HG03520 (cell line): Measurements from ENCODE around the gene ARHGAP6.
"Not testable (repeated sequence)": the region's sequence is repeated elsewhere in the genome, so short reads cannot be mapped to it uniquely, and the experiment has no call there.

Experiments used
- ATAC-seq: cut with Tn5 transposase; IDR thresholded peaks from one replicate; pipeline ENCODE4 v1.9.1; 2021; ENCODE audit warnings: mild to moderate bottlenecking, moderate library complexity; ENCODE audit not compliant: unreplicated experiment

ARHGAP6 gene

DNA sequence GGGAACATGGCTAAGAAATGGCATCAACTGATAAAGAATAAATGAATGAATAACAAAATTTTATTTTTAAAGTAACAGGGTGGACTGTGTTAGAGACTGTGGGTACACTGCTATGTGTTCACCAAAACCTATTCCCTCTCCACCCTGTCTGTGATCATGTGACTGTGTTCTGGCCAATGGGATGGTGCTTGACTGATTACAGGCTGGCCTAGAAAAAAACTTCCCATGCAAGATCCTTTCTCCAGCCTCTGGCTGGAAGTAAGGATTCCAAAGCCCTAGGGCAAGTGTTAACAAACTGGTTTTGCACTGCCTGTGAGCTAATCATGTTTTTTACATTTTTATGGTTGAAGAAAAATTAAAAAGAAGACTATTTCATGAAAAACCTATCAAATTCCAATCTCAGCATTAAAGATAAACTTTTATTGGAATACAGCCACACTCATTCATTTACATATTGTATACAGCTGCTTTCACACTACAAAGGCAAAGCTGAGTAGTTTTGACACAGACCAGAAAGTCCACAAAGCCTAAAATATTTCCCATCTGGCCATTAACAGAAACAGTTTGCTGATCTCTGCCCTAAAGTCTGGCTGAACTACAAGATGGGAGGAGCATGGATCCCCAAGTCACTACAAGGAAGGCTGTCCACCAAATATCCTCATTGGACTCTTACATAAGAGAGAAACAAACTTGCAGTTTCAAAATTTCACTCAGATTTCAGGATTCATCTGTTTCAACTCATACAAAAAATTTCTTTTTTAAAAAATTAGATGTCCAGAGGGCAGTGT is 133.2 kb downstream of the ARHGAP6 start:
- no peak for ATAC-seq

DNA sequence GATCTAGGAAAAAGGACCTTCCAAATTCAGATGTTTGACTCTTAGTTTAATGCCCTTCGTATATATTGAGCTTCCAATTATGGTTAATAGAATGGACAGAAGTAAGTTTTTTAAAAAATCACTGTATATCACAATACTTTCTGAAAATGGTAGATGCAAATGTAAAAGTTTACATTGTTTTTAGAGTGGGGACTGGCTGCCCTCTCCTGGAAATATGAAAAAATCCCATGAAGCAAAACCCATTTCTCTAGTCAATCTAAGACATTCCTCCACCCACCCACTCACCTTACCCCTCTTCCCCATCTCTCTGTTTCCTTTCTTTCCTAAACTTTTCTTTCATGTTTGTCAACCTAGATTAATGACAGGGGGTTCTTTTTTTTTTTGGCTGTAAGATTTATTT is 134.5 kb downstream of the ARHGAP6 start:
- ATAC-seq, result no peak

DNA sequence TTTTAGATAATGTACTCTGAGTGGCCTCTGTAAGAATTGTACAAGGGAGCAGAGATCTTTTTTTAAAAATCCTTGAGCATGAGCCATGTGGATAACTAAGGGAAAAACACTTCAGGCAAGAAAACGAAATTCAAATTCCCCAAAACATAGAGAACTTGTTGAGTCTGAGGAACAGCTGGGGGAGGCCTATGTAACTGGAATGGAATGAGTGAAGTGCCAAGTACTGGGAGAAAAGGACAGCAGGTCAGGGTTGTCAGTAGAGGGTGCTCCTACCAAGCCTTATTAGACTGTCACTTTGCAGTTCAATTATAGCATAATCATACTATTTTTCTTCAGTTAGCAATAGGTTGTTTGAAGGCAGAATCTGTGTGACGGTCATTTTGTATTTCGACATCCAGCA is 135.1 kb downstream of the ARHGAP6 start:
- no peak for ATAC-seq

DNA sequence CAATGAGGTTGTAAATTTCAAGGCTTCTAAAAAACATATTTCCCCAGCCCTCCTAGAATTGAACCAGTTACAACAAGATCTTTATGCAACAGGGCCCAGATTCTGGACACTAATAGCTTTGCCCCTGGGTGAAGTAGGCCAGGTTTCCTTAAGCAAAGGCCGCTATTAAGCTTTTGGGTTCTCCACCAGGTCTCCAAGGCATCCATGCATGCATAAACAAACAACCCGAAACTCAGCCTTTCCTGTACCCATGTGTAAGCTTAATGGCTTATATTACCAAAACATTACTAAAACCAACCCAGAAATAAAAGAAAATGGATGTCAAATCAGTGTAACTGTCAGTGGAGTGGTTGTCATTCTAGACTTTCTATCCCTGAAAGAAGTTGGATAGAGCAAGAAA is 137.1 kb downstream of the ARHGAP6 start:
- no peak for ATAC-seq

DNA sequence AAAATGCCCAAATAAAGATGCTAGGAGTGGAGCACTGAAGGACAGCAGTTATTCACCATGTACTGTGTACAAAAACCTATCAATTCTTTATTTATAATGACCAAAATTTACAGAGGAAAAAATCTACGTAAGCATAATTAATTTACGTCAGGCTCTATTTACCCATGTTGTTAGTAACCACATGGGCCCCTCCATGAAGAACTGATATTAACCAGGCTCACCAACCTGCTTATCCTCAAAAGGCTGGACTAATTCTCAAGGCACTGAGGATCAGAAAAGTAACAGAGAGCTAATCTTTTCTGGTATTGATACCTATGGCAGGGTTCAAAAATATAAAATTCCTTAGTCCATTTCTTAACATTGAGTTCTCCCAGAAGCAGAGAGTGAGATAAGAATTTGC is 140.0 kb downstream of the ARHGAP6 start:
- no peak for ATAC-seq

DNA sequence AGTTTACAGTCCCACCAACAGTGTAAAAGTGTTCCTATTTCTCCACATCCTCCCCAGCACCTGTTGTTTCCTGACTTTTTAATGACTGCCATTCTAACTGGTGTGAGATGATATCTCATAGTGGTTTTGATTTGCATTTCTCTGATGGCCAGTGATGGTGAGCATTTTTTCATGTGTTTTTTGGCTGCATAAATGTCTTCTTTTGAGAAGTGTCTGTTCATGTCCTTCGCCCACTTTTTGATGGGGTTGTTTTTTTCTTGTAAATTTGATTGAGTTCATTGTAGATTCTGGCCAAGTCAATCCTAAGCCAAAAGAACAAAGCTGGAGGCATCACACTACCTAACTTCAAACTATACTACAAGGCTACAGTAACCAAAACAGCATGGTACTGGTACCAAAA is 146.5 kb downstream of the ARHGAP6 start:
- ATAC-seq, result not testable (repeated sequence)

DNA sequence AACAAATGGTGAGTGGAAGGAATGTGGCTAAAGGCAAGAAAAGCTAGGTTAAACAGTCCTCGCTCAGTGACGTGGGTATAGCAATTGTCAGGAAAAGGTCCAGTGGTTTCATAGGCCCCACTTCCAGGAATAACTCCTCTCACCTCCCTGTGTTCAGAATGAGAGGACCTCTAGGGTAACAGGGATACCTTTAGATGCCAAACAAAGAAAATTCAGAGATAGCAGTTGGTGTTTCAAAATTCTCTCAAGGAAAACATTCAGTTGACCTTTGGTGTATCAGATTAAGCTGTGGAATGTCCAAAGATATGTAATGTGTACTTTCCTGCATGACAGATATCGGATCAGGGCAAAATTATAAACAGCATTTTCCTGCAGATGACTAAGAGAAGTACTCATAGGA is 155.9 kb downstream of the ARHGAP6 start:
- no peak for ATAC-seq

DNA sequence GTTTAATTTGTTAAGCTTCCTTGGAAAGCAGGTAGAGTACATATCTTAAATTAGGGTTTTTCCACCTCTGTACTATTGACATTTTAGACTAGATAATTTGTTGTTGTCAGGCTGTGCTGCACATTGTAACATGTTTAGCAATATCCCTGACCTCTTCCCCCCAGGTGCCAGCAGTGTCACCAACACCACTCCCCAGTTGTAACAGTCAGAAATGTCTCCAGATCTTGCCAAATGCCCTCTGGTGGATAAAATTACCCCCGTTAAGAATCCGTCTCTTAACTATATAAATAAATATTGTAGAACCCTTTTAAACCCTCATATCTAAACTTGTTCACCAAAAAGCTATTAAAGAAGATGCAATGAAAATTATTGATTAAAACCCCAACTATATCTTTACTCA is 161.5 kb downstream of the ARHGAP6 start:
- ATAC-seq, result no peak

DNA sequence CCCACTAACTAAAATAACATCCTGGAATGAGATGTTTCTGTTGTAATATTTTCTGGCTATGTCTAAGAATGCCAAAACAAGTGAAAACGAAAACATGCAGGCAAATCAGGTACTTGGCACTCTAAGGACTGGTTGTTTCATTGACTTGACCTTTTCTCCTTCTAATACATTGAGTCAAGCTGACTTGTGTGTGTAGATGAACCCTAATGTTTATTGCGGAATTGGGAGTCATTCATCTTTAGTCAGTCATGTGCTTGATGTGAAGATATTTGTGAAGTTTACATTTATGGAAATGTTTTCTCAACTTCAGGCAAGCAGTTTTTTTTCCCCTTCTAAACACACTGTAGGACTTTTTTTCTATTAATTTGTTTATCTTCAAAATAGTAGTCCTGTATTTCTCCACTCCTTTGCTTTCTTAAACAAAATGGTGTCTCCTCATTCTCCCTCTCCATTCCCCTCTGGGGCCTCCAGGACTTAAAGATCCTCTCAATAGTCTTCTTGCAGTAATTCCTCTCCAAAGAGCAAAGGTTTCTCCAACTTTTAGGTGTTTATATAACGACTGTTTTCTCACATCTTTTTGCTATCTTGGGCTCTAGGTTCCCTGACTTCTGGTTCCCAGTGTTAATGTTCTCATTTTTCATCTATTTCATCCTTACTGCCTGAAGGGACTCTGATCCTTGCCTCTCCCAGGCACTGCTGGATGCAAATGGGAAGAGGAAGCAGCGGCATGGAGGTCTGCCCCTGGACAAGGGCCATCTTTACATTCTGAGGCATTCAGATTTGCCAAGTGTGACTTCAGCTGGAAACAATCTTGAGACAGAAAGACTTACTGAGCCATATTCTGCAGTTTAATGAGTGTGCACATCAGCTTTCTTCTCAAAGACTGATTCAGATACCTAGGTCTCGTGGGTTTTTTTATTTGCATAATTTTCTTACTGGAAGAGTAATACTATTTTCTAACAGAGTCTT is 166.4 kb downstream of the ARHGAP6 start:
- ATAC-seq, result no peak

DNA sequence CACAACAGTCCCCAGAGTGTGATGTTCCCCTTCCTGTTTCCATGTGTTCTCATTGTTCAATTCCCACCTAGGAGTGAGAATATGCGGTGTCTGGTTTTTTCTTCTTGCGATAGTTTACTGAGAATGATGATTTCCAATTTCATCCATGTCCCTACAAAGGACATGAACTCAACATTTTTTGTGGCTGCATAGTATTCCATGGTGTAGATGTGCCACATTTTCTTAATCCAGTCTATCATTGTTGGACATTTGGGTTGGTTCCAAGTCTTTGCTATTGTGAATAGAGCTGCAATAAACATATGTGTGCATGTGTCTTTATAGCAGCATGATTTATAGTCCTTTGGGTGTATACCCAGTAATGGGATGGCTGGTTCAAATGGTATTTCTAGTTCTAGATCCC is 174.3 kb downstream of the ARHGAP6 start:
- ATAC-seq, result not testable (repeated sequence)

DNA sequence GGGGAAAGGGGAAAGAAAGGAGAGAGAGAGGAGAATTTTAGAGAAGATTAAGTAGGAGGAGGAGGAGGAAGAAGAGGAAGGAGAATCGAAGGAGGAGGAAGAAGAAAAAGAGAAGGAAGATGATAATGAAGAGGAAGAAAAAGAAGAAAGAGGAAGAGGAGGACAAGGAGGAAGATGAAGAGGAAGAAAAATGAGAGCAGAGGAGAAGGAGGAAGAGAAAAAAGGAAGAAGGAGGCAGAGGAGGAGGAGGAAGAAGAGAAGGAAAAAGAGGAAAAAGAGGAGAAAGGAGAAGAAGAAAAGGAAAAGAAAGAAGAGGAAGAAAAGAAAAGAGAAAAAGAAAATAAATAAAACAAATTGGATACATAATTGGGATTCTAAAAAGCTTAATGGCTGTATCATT is 181.4 kb downstream of the ARHGAP6 start:
- no peak for ATAC-seq

DNA sequence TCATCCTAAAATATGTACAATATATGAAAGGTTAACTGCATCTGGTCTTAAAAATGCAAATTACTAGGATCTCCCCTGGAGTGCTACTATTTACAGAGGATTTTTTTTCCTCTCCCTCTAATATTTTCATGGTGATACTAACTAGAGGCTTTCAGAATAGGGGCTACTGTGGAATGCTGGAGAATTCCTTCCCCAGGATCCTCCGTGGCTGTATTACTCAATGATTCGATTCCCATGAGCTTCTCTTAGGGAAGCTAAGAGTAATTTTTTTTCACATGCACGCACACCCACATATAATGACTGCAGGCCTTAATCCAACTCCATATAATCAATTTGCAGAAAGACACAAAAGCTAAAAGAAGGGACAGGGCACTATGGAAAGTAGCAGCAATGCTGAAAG is 184.7 kb downstream of the ARHGAP6 start:
- ATAC-seq, result no peak

DNA sequence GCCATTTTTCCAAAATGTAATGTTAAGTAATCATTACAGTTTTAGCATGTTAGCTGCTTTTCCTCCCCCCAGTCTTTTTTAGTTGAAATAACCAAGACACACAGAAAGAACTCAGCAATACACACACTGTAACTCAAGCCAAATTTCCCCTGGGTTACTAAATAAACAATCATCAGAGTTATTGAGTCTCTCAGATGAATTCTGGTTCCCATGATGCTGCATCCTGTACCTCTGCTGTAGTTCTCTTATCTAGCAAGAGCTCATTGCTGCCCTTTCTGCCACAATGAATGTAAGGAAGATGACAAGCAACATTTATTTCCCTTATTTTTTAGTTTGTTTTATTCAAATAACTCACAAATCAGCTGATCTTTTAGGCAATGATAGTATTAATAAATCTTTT is 185.1 kb downstream of the ARHGAP6 start:
- no peak for ATAC-seq

DNA sequence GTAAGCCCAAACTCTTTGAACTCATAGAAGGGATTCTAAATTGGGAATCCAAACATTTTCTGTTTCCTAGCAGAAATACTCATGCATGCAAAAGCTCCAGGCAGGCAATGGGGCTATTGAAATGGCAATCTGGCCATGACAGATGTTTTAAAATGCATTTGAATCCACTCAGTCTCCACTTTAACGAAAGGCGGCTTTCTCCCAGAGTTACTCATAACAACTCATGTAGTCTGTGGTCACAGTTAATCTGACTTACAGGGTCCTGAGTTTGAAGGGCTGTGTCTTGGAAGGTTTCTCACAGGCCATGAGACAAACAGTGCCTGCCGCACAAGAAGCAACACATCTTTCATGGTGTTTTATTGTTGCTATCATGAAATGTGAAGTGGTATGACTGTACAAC is 186.8 kb downstream of the ARHGAP6 start:
- ATAC-seq, result no peak

DNA sequence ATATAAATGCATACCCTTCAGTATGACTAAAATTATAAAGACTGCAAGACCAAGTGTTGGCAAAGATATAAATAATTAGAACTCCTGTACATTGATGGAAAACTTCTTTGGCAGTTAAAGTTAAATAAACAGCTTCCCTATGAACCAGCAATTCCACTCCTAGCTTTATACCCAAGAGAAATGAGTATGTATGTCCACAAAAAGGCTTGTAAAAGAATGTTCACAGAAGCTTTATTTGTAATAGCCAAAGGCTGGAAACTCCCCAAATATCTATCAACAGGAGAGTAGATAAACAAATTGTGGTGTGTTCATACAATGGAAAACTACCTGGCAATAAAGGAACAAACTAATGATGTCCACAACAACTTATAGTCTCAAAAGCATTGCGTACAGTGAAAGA is 187.7 kb downstream of the ARHGAP6 start:
- no peak for ATAC-seq

DNA sequence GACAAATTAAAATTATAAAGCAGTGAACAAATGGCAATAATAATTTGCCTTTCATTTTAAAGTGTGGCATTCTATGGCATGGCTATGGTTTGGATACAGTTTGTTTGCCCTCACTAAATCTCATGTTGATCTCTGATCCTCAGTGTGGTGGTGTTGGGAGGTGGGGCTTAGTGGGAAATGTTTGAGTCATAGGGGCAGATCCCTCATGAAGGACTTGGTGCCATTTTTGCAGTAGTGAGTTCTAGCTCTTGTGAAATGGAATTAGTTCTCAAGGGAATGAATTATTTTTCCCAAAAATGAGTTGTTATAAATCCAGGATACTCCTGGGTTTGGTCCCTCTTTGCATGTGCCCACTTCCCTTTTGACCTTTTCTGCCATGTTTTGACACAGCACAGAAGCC is 191.1 kb downstream of the ARHGAP6 start:
- ATAC-seq, result no peak

DNA sequence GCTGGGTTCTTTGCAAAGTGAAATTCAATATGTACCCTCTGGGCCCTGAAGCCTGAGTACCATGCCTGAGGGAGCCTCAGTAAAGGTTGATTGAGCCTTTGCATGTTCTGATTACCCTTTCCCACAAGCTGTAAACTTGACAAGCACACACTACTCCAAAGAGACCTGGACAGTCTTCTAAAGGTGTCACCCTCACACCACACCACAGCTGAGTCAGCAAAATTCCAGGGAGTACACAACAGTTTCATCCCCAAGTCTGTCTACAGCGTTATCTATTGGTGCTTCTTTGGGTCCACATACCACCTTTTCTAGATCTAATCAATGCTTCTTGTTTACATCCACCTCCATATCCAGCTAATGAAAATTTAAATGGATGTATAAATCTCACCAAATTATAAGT is 191.7 kb downstream of the ARHGAP6 start:
- ATAC-seq, result no peak

DNA sequence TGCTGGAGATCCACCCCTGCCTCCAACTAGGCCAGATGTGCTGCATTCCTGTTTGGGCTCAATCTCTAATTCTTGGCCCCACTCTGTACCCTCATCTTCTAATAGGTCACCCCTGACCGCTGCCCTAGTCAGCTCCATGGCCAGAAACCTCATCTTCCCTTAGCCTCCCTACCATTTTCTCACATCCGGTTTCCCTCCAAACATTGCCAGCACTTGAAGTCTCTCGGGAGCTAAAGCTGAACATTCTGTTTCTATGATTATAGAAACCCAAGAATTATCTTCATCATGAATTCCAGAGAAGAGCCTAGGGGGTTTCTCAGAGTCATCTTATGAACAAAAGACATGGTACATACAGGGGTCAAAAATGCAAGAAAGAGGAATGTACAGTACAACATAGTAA is 192.8 kb downstream of the ARHGAP6 start:
- no peak for ATAC-seq

DNA sequence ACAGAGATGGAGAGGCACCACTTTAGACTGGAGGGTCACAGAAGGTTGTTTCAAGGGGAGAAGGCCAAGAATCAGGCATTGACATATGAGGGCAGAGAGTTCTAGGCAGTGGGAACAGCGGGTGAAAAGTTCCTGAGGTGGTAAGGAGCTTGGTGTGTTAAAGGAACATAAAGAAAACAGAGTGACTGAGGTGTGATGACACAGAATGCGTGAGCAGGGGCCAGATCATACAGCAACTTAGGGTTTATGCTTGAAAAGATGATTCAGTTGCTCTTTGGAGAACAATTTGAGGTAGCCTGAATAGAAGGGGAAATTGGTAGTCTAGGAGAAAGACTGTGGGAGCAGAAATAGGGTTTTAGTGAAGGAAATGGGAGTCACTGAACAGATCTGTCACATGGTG is 193.3 kb downstream of the ARHGAP6 start:
- ATAC-seq, result no peak

DNA sequence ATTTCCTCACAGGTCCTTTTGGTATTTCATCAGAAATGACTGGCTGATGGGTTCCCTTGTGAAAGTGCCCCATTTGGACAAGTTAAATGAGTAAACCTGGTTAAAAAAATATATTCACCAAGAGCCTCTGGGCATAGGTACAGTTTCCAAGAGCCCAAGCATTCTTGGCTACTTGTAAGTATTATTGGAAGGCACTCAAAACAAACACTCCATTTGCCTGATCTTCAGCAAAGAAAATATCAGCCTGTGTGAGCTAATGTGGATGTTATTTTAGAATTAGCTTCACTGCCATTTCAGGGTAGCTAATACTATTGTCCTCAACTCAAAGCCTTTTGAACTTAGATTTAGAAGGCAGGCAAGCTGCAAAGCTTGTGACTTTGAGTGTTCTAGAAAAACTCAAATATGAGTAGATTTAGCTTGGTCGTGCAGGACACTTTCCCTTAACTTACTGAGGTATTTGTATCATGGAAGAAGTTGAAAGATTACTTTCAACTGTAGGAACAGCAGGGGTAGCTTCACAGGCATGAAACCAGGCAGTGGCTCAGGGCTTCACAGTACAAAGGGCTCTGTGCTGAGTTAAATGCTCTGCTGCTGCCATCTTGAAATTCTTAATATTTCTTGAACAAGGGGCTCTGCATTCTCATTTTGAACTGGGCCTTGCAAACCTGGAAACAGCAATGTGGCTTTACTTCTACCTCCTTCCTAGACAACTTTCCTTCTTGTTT is 195.3 kb downstream of the ARHGAP6 start:
- no peak for ATAC-seq

DNA sequence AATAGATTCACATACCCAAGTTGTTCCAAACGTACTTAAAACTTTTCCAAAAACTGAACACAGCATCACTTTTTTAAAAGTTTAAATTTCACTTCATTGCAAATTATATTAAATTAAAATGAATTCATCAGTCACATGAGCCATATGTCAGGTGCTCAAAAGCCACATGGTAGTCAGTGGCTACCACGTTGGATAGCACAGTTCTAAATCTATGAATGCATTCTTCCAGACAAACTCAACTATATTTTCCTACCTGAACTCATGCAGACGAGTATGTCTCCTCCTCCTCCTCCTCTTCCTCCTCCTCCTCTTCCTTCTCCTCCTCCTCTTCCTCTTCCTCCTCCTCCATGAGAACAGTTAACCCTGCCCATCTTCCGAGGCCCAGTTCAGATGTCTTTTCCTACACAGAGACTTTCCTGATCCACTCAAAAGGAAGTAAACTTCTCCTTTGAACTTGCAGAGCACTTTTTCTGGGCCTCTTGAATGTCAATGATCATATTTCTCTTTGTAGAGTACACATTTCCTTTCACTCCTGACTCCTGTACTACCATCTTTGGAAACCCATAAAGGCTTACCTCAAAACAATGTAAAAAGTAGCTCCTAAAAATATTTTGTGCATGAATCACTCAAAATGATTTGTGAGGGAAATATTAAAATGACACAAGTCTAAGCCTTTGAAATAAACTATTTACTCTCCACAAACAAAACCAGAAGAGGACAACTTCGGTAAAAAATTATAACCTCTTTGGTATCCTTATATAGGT is 199.9 kb downstream of the ARHGAP6 start:
- ATAC-seq, result no peak
